Activated CD8-positive, alpha-beta memory T cell treated with anti-CD3 and anti-CD28 coated beads for 1 hour (primary cell): ENCODE results near the gene TTN.

Experiments used
- DNase-seq, 2 donors: peaks; one replicate each; pipeline ENCODE4 v3.0.0-alpha.2; 2020; ENCODE audit warnings: low read depth in 1 of 2; ENCODE audit errors: extremely low read depth in 1 of 2

The TTN gene

GRCh38 chr2:178756843-178757242 is 50.4 kb downstream of the TTN start:
- DNase-seq: no peak

- DNase-seq: no peak
Measured at GRCh38 chr2:178756343-178756742, 50.9 kb downstream of the TTN start.

GRCh38 chr2:178747767-178748166 is 59.5 kb downstream of the TTN start:
- DNase-seq: no peak

GRCh38 chr2:178734518-178734917 is 72.7 kb downstream of the TTN start:
- no peak for DNase-seq

GRCh38 chr2:178733975-178734374 is 73.2 kb downstream of the TTN start:
- no peak for DNase-seq

- DNase-seq: no peak
Measured at GRCh38 chr2:178732913-178733312, 74.3 kb downstream of the TTN start.

- no peak for DNase-seq
Measured at GRCh38 chr2:178731300-178731699, 75.9 kb downstream of the TTN start.

- DNase-seq: no peak
Measured at GRCh38 chr2:178730049-178730448, 77.2 kb downstream of the TTN start.

- DNase-seq: no peak
Measured at GRCh38 chr2:178723786-178724346, 83.4 kb downstream of the TTN start.

GRCh38 chr2:178722296-178722695 is 84.9 kb downstream of the TTN start:
- DNase-seq: no peak

- no peak for DNase-seq
Measured at GRCh38 chr2:178718988-178719387, 88.2 kb downstream of the TTN start.

- DNase-seq: no peak
Measured at GRCh38 chr2:178718283-178718682, 88.9 kb downstream of the TTN start.

- no peak for DNase-seq
Measured at GRCh38 chr2:178716394-178716793, 90.8 kb downstream of the TTN start.

GRCh38 chr2:178715366-178715765 is 91.9 kb downstream of the TTN start:
- DNase-seq: no peak

- no peak for DNase-seq
Measured at GRCh38 chr2:178707476-178707875, 99.7 kb downstream of the TTN start.

- no peak for DNase-seq
Measured at GRCh38 chr2:178704876-178705275, 102.3 kb downstream of the TTN start.

- no peak for DNase-seq
Measured at GRCh38 chr2:178702361-178702760, 104.9 kb downstream of the TTN start.

- no peak for DNase-seq
Measured at GRCh38 chr2:178700922-178701342, 106.3 kb downstream of the TTN start.

GRCh38 chr2:178700136-178700535 is 107.1 kb downstream of the TTN start:
- no peak for DNase-seq

- no peak for DNase-seq
Measured at GRCh38 chr2:178692845-178693244, 114.4 kb downstream of the TTN start.

GRCh38 chr2:178689808-178690207 is 117.4 kb downstream of the TTN start:
- DNase-seq: no peak

GRCh38 chr2:178683877-178684276 is 123.3 kb downstream of the TTN start:
- no peak for DNase-seq

- no peak for DNase-seq
Measured at GRCh38 chr2:178681081-178681480, 126.1 kb downstream of the TTN start.
